HEK293 (cell line): ENCODE data around the gene USP7.

Experiments
- CTCF ChIA-PET: fragments of 350-600 bp; formaldehyde crosslinking; extraction: SDS; loops from one replicate; lab custom pipeline; 2021; ENCODE audit warnings: antibody characterized with exemption; lab: Yijun Ruan, JAX
- POLR2A ChIA-PET: fragments of 300-600 bp; formaldehyde crosslinking; extraction: SDS; loops from one replicate; lab custom pipeline; 2020; ENCODE audit warnings: antibody characterized with exemption, inconsistent platforms; lab: Yijun Ruan, JAX
- H3K27ac ChIP-seq: fragments of 200-500 bp; sonication (Bioruptor generic); 2 replicates; pipeline ENCODE4 v1.5.1; 2014; ENCODE audit warnings: low read depth, low read length, control low read depth, inconsistent platforms; ENCODE audit errors: extremely low read depth
- H3K36me3 ChIP-seq, 2 experiments: fragments of 200-500 bp in 1 of 2; sonication (Bioruptor generic) in 1 of 2; 1 replicate in 1 of 2; 2 replicates in 1 of 2; pipeline ENCODE4 v1.5.1; 2014 to 2017; ENCODE audit warnings: inconsistent platforms in 2 of 2, low read length in 2 of 2; ENCODE audit not compliant: control insufficient read depth in 2 of 2, insufficient read depth in 1 of 2
- H3K4me1 ChIP-seq: fragments of 200-500 bp; sonication (Bioruptor generic); 2 replicates; pipeline ENCODE4 v1.5.1; 2014; ENCODE audit warnings: mild to moderate bottlenecking, low read length, inconsistent platforms; ENCODE audit not compliant: control insufficient read depth, insufficient read depth
- H3K4me3 ChIP-seq: 2 replicates; pipeline ENCODE4 v1.5.1; 2011; ENCODE audit warnings: low read depth, mild to moderate bottlenecking, control low read depth, low read length, moderate library complexity
- H3K9me3 ChIP-seq: fragments of 200-500 bp; sonication (Bioruptor generic); 2 replicates; pipeline ENCODE4 v1.5.1; 2014; ENCODE audit warnings: low read depth, low read length, inconsistent platforms; ENCODE audit not compliant: control insufficient read depth, insufficient read depth
- GLI4 ChIP-seq: fragments of 450-650 bp; formaldehyde crosslinking; IDR thresholded peaks from 2 replicates; pipeline ENCODE4 v1.5.1; 2016; ENCODE audit warnings: missing biosample characterization, missing genetic modification characterization
- KLF16 ChIP-seq: fragments of 450-650 bp; formaldehyde crosslinking; IDR thresholded peaks from 2 replicates; pipeline ENCODE4 v1.5.1; 2017; ENCODE audit warnings: missing biosample characterization, missing genetic modification characterization
- KLF9 ChIP-seq: fragments of 450-650 bp; formaldehyde crosslinking; IDR thresholded peaks from 2 replicates; pipeline ENCODE4 v1.5.1; 2016; ENCODE audit warnings: missing biosample characterization, missing genetic modification characterization, low read depth
- MEIS1 ChIP-seq: sonication (generic); formaldehyde crosslinking; IDR thresholded peaks from 2 replicates; pipeline ENCODE4 v1.8.1; 2022; ENCODE audit warnings: missing genetic modification reagents, mild to moderate bottlenecking, borderline replicate concordance
- ZNF114 ChIP-seq: fragments of 450-650 bp; formaldehyde crosslinking; IDR thresholded peaks from 2 replicates; pipeline ENCODE4 v1.5.0; 2017; ENCODE audit warnings: missing biosample characterization, missing genetic modification characterization
- ZNF211 ChIP-seq: fragments of 450-650 bp; formaldehyde crosslinking; IDR thresholded peaks from 2 replicates; pipeline ENCODE4 v1.5.1; 2016; ENCODE audit warnings: low read depth, missing biosample characterization, missing genetic modification characterization
- ZNF221 ChIP-seq: fragments of 450-650 bp; formaldehyde crosslinking; IDR thresholded peaks from 2 replicates; pipeline ENCODE4 v1.5.1; 2017; ENCODE audit warnings: missing biosample characterization, missing genetic modification characterization, borderline replicate concordance
- ZNF248 ChIP-seq: fragments of 450-650 bp; formaldehyde crosslinking; IDR thresholded peaks from 2 replicates; pipeline ENCODE4 v1.5.1; 2017; ENCODE audit warnings: missing biosample characterization, missing genetic modification characterization
- ZNF366 ChIP-seq: fragments of 450-650 bp; formaldehyde crosslinking; conservative IDR thresholded peaks from 2 replicates; pipeline ENCODE4 v1.5.1; 2016; ENCODE audit warnings: missing biosample characterization, missing genetic modification characterization
- ZNF510 ChIP-seq: fragments of 450-650 bp; formaldehyde crosslinking; IDR thresholded peaks from 2 replicates; pipeline ENCODE4 v1.5.1; 2018; ENCODE audit warnings: mild to moderate bottlenecking, missing genetic modification characterization, missing biosample characterization; ENCODE audit not compliant: insufficient replicate concordance
- ZNF544 ChIP-seq: fragments of 450-650 bp; formaldehyde crosslinking; IDR thresholded peaks from 2 replicates; pipeline ENCODE4 v1.5.0; 2017; ENCODE audit warnings: missing biosample characterization, missing genetic modification characterization
- ZNF626 ChIP-seq: fragments of 450-650 bp; sonication (Bioruptor Pico); formaldehyde crosslinking; IDR thresholded peaks from 2 replicates; pipeline ENCODE4 v1.5.1; 2018; ENCODE audit warnings: missing biosample characterization, missing genetic modification characterization, inconsistent platforms
- ZNF837 ChIP-seq: fragments of 450-650 bp; formaldehyde crosslinking; IDR thresholded peaks from 2 replicates; pipeline ENCODE4 v1.5.1; 2016; ENCODE audit warnings: missing biosample characterization, missing genetic modification characterization
- ZSCAN30 ChIP-seq: fragments of 450-650 bp; IDR thresholded peaks from 2 replicates; pipeline ENCODE4 v1.5.1; 2018; ENCODE audit warnings: missing biosample characterization, mild to moderate bottlenecking, missing genetic modification characterization, moderate library complexity
- TF ChIP-seq, protein P1 (sequence below): fragments of 450-650 bp; formaldehyde crosslinking; conservative IDR thresholded peaks from 2 replicates; pipeline ENCODE4 v1.5.1; 2016; ENCODE audit warnings: low read depth, missing biosample characterization, missing genetic modification characterization
- TF ChIP-seq, protein P2 (sequence below): fragments of 450-650 bp; formaldehyde crosslinking; IDR thresholded peaks from 2 replicates; pipeline ENCODE4 v1.5.1; 2017; ENCODE audit warnings: missing biosample characterization, missing genetic modification characterization
- TF ChIP-seq, protein P3 (sequence below): fragments of 450-650 bp; formaldehyde crosslinking; IDR thresholded peaks from 2 replicates; pipeline ENCODE4 v1.5.1; 2016; ENCODE audit warnings: missing biosample characterization, missing genetic modification characterization
- TF ChIP-seq, protein P4 (sequence below): fragments of 450-650 bp; formaldehyde crosslinking; IDR thresholded peaks from 2 replicates; pipeline ENCODE4 v1.5.1; 2016; ENCODE audit warnings: missing biosample characterization, missing genetic modification characterization, borderline replicate concordance
- TF ChIP-seq, protein P5 (sequence below): fragments of 450-650 bp; formaldehyde crosslinking; IDR thresholded peaks from 2 replicates; pipeline ENCODE4 v1.5.1; 2016; ENCODE audit warnings: missing biosample characterization, missing genetic modification characterization

USP7 gene

DNA sequence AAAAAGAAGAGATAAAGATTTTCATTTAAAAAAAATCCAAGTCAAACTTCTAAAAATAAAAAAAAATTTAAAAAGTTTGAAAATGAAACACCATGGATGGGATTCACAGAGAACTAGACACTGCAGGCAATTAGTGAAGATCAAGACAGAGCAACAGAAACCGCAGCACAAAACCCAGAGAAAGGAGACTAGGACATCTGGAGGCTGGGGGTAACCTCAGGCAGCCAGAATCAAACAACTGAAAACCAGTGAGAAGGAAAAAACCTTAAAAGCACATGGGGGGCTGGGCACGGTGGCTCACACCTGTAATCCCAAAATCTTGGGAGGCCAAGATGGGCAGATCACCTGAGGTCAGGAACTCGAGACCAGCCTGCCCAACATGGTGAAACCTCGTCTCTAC, 50.9 kb downstream of the USP7 start:
- no peak overlapping the region for H3K27ac ChIP-seq
- POLR2A ChIA-PET = no interaction called here
- no peaks in the 10 kb centered on the region for H3K9me3 ChIP-seq
- CTCF ChIA-PET = interaction anchor here (0.9 kb wide), 1 partner anchor 96 kb away, joined by 4 read pairs; no protein-coding TSS in a partner anchor
- no peaks in the 10 kb centered on the region for H3K4me1 ChIP-seq
- peaks cover 36 to 94% of the 10 kb centered on the region in 2 experiments for H3K36me3 ChIP-seq
- TF ChIP-seq, protein P1, sequence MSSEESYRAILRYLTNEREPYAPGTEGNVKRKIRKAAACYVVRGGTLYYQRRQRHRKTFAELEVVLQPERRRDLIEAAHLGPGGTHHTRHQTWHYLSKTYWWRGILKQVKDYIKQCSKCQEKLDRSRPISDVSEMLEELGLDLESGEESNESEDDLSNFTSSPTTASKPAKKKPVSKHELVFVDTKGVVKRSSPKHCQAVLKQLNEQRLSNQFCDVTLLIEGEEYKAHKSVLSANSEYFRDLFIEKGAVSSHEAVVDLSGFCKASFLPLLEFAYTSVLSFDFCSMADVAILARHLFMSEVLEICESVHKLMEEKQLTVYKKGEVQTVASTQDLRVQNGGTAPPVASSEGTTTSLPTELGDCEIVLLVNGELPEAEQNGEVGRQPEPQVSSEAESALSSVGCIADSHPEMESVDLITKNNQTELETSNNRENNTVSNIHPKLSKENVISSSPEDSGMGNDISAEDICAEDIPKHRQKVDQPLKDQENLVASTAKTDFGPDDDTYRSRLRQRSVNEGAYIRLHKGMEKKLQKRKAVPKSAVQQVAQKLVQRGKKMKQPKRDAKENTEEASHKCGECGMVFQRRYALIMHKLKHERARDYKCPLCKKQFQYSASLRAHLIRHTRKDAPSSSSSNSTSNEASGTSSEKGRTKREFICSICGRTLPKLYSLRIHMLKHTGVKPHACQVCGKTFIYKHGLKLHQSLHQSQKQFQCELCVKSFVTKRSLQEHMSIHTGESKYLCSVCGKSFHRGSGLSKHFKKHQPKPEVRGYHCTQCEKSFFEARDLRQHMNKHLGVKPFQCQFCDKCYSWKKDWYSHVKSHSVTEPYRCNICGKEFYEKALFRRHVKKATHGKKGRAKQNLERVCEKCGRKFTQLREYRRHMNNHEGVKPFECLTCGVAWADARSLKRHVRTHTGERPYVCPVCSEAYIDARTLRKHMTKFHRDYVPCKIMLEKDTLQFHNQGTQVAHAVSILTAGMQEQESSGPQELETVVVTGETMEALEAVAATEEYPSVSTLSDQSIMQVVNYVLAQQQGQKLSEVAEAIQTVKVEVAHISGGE (tag by site-specific recombination) = no peak
- TF ChIP-seq, protein P2, sequence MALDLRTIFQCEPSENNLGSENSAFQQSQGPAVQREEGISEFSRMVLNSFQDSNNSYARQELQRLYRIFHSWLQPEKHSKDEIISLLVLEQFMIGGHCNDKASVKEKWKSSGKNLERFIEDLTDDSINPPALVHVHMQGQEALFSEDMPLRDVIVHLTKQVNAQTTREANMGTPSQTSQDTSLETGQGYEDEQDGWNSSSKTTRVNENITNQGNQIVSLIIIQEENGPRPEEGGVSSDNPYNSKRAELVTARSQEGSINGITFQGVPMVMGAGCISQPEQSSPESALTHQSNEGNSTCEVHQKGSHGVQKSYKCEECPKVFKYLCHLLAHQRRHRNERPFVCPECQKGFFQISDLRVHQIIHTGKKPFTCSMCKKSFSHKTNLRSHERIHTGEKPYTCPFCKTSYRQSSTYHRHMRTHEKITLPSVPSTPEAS = no peak
- TF ChIP-seq, protein P3, sequence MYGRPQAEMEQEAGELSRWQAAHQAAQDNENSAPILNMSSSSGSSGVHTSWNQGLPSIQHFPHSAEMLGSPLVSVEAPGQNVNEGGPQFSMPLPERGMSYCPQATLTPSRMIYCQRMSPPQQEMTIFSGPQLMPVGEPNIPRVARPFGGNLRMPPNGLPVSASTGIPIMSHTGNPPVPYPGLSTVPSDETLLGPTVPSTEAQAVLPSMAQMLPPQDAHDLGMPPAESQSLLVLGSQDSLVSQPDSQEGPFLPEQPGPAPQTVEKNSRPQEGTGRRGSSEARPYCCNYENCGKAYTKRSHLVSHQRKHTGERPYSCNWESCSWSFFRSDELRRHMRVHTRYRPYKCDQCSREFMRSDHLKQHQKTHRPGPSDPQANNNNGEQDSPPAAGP (tag by site-specific recombination) = no peak
- TF ChIP-seq MEIS1 (CRISPR knock-in tag) (no peak), ZNF366 (tag by site-specific recombination) (no peak), GLI4 (tag by site-specific recombination) (no peak), ZNF544 (tag by site-specific recombination) (no peak), KLF16 (no peak)
- TF ChIP-seq, protein P4, sequence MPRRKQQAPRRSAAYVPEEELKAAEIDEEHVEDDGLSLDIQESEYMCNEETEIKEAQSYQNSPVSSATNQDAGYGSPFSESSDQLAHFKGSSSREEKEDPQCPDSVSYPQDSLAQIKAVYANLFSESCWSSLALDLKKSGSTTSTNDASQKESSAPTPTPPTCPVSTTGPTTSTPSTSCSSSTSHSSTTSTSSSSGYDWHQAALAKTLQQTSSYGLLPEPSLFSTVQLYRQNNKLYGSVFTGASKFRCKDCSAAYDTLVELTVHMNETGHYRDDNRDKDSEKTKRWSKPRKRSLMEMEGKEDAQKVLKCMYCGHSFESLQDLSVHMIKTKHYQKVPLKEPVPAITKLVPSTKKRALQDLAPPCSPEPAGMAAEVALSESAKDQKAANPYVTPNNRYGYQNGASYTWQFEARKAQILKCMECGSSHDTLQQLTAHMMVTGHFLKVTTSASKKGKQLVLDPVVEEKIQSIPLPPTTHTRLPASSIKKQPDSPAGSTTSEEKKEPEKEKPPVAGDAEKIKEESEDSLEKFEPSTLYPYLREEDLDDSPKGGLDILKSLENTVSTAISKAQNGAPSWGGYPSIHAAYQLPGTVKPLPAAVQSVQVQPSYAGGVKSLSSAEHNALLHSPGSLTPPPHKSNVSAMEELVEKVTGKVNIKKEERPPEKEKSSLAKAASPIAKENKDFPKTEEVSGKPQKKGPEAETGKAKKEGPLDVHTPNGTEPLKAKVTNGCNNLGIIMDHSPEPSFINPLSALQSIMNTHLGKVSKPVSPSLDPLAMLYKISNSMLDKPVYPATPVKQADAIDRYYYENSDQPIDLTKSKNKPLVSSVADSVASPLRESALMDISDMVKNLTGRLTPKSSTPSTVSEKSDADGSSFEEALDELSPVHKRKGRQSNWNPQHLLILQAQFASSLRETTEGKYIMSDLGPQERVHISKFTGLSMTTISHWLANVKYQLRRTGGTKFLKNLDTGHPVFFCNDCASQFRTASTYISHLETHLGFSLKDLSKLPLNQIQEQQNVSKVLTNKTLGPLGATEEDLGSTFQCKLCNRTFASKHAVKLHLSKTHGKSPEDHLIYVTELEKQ (tag by site-specific recombination) = no peak
- H3K4me3 ChIP-seq = no peak overlapping the region

DNA sequence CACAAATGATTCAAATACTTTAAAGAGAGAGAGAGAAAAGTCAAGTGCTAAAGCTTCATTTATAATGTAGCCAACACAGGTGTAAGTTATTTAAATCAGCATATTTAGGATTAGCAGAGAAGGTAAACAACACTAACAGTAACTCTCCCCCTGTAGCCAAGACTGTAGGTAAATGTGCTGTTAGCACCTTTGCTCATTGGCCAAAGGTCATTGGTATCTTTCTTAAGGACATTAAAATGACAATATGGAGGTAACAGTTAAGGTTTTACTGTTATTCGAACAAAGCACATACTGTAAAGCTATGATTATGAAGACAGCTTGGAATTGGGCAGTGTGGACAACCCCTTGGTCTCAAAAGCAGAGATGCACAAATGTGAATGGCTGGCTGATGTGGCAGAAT, 52.9 kb downstream of the USP7 start:
- H3K36me3 ChIP-seq = peaks cover 36 to 94% of the 10 kb centered on the region in 2 experiments
- H3K9me3 ChIP-seq = no peaks in the 10 kb centered on the region
- ChIA-PET CTCF (interaction anchor here (0.6 to 2.0 kb wide), 7 partner anchors 10 to 230 kb away, joined by 3 to 8 read pairs (median 4); partner anchors contain the start of gene LITAFD), POLR2A (no interaction called here)
- H3K27ac ChIP-seq = no peak overlapping the region
- no peaks in the 10 kb centered on the region for H3K4me1 ChIP-seq
- no peak overlapping the region for H3K4me3 ChIP-seq
- TF ChIP-seq ZNF248 (tag by site-specific recombination) (no peak), ZNF626 (tag by site-specific recombination) (no peak), ZNF211 (tag by site-specific recombination) (no peak), ZNF114 (no peak), ZNF221 (tag by site-specific recombination) (no peak), ZSCAN30 (tag by site-specific recombination) (no peak), ZNF510 (tag by site-specific recombination) (no peak), KLF9 (tag by site-specific recombination) (no peak), ZNF837 (tag by site-specific recombination) (no peak)
- TF ChIP-seq, protein P5, sequence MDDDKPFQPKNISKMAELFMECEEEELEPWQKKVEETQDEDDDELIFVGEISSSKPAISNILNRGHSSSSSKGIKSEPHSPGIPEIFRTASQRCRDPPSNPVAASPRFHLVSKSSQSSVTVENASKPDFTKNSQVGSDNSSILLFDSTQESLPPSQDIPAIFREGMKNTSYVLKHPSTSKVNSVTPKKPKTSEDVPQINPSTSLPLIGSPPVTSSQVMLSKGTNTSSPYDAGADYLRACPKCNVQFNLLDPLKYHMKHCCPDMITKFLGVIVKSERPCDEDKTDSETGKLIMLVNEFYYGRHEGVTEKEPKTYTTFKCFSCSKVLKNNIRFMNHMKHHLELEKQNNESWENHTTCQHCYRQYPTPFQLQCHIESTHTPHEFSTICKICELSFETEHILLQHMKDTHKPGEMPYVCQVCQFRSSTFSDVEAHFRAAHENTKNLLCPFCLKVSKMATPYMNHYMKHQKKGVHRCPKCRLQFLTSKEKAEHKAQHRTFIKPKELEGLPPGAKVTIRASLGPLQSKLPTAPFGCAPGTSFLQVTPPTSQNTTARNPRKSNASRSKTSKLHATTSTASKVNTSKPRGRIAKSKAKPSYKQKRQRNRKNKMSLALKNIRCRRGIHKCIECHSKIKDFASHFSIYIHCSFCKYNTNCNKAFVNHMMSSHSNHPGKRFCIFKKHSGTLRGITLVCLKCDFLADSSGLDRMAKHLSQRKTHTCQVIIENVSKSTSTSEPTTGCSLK (tag by site-specific recombination) = no peak
- TF ChIP-seq, protein P4 (tag by site-specific recombination) = no peak
